B cell (primary cell): ENCODE results near the gene KANK2. TPM values are rescaled to one million over a fixed set of nuclear protein-coding genes. Genes with fewer than 3 reads are reported as not detected.

Experiments used
- ATAC-seq: fragments of 200-7000 bp; cut with Tn5 transposase; one replicate; pipeline ENCODE4 v1.10.0; 2021; ENCODE audit warnings: low read depth, mild to moderate bottlenecking, moderate number of reproducible peaks, moderate library complexity
- CTCF ChIA-PET: fragments of 350-600 bp; sonication (Branson Sonifier 250); formaldehyde crosslinking; loops from one replicate; lab custom pipeline; 2021; ENCODE audit warnings: antibody characterized with exemption, inconsistent platforms; lab: Charles Lee
- POLR2A ChIA-PET: fragments of 350-600 bp; sonication (Branson Sonifier 250); formaldehyde crosslinking; loops from one replicate; lab custom pipeline; 2021; ENCODE audit warnings: antibody characterized with exemption; lab: Charles Lee
- DNase-seq: peaks from one replicate; pipeline ENCODE4 v3.0.0; 2013
- H2AFZ ChIP-seq: 2 replicates; pipeline ENCODE4 v1.6.1; 2012; ENCODE audit warnings: mild to moderate bottlenecking, low read depth, low read length; ENCODE audit not compliant: insufficient read depth, poor library complexity, severe bottlenecking
- H3K27ac ChIP-seq, 2 donors: 1 replicate in 1 of 2; 2 replicates in 1 of 2; pipeline ENCODE4 v1.5.1; 2012 to 2013; ENCODE audit warnings: low read length in 2 of 2, mild to moderate bottlenecking in 2 of 2, moderate library complexity in 1 of 2
- H3K27me3 ChIP-seq, 4 experiments: fragments of 200-600 bp in 1 of 4; sonication (generic) in 1 of 4; replicated peaks in 1 of 4; 1 replicate in 2 of 4; 2 replicates in 2 of 4; pipeline versions ENCODE4 v1.6.1 to v1.7.0; 2013 to 2016; ENCODE audit warnings: low read length in 3 of 4, mild to moderate bottlenecking in 2 of 4, mixed read lengths in 1 of 4, moderate library complexity in 1 of 4; ENCODE audit not compliant: insufficient read depth in 4 of 4, control insufficient read depth in 3 of 4; ENCODE audit errors: control extremely low read depth in 1 of 4
- H3K36me3 ChIP-seq, 2 experiments: replicated peaks in 1 of 2; 1 replicate in 1 of 2; 2 replicates in 1 of 2; pipeline versions ENCODE4 v1.6.1 to v1.7.1; 2013; ENCODE audit warnings: low read length in 1 of 2; ENCODE audit not compliant: insufficient read depth in 2 of 2, control insufficient read depth in 1 of 2; ENCODE audit errors: control extremely low read depth in 1 of 2, extremely low read depth in 1 of 2
- H3K4me1 ChIP-seq, 2 donors: fragments of 200-600 bp in 1 of 2; sonication (generic) in 1 of 2; 1 replicate in 1 of 2; 2 replicates in 1 of 2; pipeline versions ENCODE4 v1.5.1 to v1.6.1; 2013 to 2017; ENCODE audit warnings: low read length in 2 of 2; ENCODE audit not compliant: control insufficient read depth in 2 of 2, insufficient read depth in 2 of 2
- H3K4me2 ChIP-seq: replicated peaks from 2 replicates; pipeline ENCODE3; 2012; ENCODE audit warnings: mild to moderate bottlenecking, low read depth, low read length; ENCODE audit not compliant: poor library complexity, severe bottlenecking
- H3K4me3 ChIP-seq, 5 experiments: fragments of 200-600 bp in 1 of 5; sonication (generic) in 1 of 5; 1 replicate in 3 of 5; 2 replicates in 2 of 5; pipeline versions ENCODE4 v1.5.1 to v1.7.0; 2011 to 2016; ENCODE audit warnings: low read length in 4 of 5, mild to moderate bottlenecking in 4 of 5, low read depth in 2 of 5, control low read depth in 1 of 5, moderate library complexity in 1 of 5; ENCODE audit not compliant: insufficient read depth in 1 of 5; ENCODE audit errors: control extremely low read depth in 1 of 5, extremely low read depth in 1 of 5
- H3K79me2 ChIP-seq: fragments of 200-600 bp; sonication (generic); one replicate; pipeline ENCODE4 v1.6.0; 2016; ENCODE audit warnings: low read length; ENCODE audit not compliant: control insufficient read depth, insufficient read depth
- H3K9ac ChIP-seq: fragments of 200-600 bp; sonication (generic); 2 replicates; pipeline ENCODE4 v1.6.1; 2017; ENCODE audit warnings: mild to moderate bottlenecking, low read length, moderate library complexity
- H3K9me3 ChIP-seq, 3 donors: one replicate each; pipeline versions ENCODE4 v1.6.1 to v1.7.1; 2013; ENCODE audit warnings: low read length in 2 of 3; ENCODE audit not compliant: control insufficient read depth in 2 of 3, insufficient read depth in 1 of 3; ENCODE audit errors: control extremely low read depth in 1 of 3
- H4K20me1 ChIP-seq: 2 replicates; pipeline ENCODE4 v1.6.0; 2012; ENCODE audit warnings: mild to moderate bottlenecking, low read length; ENCODE audit not compliant: insufficient read depth, control insufficient read depth, poor library complexity, severe bottlenecking
- H3K27ac Mint-ChIP-seq: one replicate; pipeline ENCODE4 v1.8.0; 2021; ENCODE audit warnings: mixed read lengths
- H3K27me3 Mint-ChIP-seq: one replicate; pipeline ENCODE4 v1.8.0; 2021; ENCODE audit warnings: mixed read lengths
- H3K4me1 Mint-ChIP-seq: one replicate; pipeline ENCODE4 v1.8.0; 2021; ENCODE audit warnings: mixed read lengths
- H3K4me3 Mint-ChIP-seq: one replicate; pipeline ENCODE4 v1.8.0; 2021; ENCODE audit warnings: mixed read lengths
- H3K9me3 Mint-ChIP-seq: one replicate; pipeline ENCODE4 v1.8.0; 2022; ENCODE audit warnings: mixed read lengths; ENCODE audit not compliant: insufficient read depth
- EZH2 ChIP-seq: IDR thresholded peaks from 2 replicates; pipeline ENCODE4 v1.6.1; 2012; ENCODE audit warnings: borderline replicate concordance, low read depth, mild to moderate bottlenecking, moderate library complexity, low read length; ENCODE audit not compliant: insufficient read depth, poor library complexity, severe bottlenecking
- WGBS: methylation state at CpG from one replicate; pipeline ENCODE4 v1.1.5; 2013; ENCODE audit warnings: missing lambda C conversion rate; ENCODE audit not compliant: insufficient coverage; 5-methylcytosine and 5-hydroxymethylcytosine counted together
- intact Hi-C: fragments of 100-400 bp; cut with micrococcal nuclease; formaldehyde crosslinking; loops from one replicate; pipeline ENCODE4 v1.10.0; 2022
- polyA plus RNA-seq: library from polyadenylated mRNA; depleted of rRNA; stranded (reverse); fragments of >200 nt; gene quantifications from 2 replicates; pipeline ENCODE4 v1.2.3, GENCODE V29; 2012
- total RNA-seq, 2 donors: library from RNA; stranded (reverse); fragments of 120-200 nt in 1 of 2; gene quantifications; 1 replicate in 1 of 2; 2 replicates in 1 of 2; pipeline versions ENCODE4 v1.2.3 to v1.2.4, GENCODE V29; 2013 to 2022
- TF ChIP-seq, protein P1 (sequence below): fragments of 200-600 bp; IDR thresholded peaks from one replicate; pipeline ENCODE4 v1.8.0; 2022; ENCODE audit warnings: antibody characterized with exemption, mild to moderate bottlenecking

Gene KANK2
- total and polyA plus RNA-seq, 2 donors (not counting 1 experiment from before 2014, with no cell fraction given) = 0.54 to 18.9 TPM

DNA sequence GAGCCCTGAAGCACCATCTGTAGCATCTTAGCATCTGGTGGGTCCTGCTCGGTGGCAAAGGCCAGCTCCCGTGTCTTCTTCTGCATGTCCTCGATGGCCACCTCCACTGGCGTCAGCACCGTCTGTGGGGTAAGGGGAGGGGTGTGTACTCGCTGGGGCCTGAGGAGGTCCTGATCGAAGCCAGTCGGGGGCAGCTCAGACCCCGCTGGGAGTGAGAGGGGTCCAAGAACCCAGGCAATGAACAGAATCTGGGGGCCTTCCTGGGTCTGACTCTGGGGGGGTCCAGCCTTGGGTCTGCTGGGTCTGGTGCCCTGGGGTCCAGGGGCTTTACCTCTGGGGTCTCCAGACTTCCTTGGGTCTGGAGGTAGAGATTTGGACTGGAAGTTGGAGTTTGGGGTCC is 3.6 kb upstream of the KANK2 start:
- no peak for DNase-seq
- Mint-ChIP-seq H3K9me3 (no peaks in the 10 kb centered on the region), H3K27ac (no peak overlapping the region), H3K4me3 (no peak overlapping the region), H3K4me1 (peaks cover 15% of the 10 kb centered on the region), H3K27me3 (peaks cover 9% of the 10 kb centered on the region)
- Histone ChIP-seq H3K4me1 (peaks cover 12 to 18% of the 10 kb centered on the region in 2 donors), H2AFZ (no peak overlapping the region), H3K27ac (no peak overlapping the region), H3K9ac (no peak overlapping the region), H3K4me3 (no peak overlapping the region), H3K27me3 (peaks cover 0 to 16% (median 4%) of the 10 kb centered on the region in 4 experiments), H3K4me2 (no peak overlapping the region), H3K9me3 (no peaks in the 10 kb centered on the region), H3K36me3 (no peaks in the 10 kb centered on the region), H4K20me1 (no peaks in the 10 kb centered on the region), H3K79me2 (no peaks in the 10 kb centered on the region)
- POLR2A ChIA-PET = no interaction called here
- intact Hi-C loops = loop anchor here (5.0 kb wide), 1 partner anchor 259 kb away; no protein-coding TSS in a partner anchor
- 96% methylated on average over 9 of the region's 9 CpGs for WGBS
- CTCF ChIA-PET = interaction anchor here (1.2 to 1.4 kb wide), 2 partner anchors 75 to 165 kb away, joined by 5 to 6 read pairs; no protein-coding TSS in a partner anchor
- ATAC-seq = no peak
- TF ChIP-seq, protein P1, sequence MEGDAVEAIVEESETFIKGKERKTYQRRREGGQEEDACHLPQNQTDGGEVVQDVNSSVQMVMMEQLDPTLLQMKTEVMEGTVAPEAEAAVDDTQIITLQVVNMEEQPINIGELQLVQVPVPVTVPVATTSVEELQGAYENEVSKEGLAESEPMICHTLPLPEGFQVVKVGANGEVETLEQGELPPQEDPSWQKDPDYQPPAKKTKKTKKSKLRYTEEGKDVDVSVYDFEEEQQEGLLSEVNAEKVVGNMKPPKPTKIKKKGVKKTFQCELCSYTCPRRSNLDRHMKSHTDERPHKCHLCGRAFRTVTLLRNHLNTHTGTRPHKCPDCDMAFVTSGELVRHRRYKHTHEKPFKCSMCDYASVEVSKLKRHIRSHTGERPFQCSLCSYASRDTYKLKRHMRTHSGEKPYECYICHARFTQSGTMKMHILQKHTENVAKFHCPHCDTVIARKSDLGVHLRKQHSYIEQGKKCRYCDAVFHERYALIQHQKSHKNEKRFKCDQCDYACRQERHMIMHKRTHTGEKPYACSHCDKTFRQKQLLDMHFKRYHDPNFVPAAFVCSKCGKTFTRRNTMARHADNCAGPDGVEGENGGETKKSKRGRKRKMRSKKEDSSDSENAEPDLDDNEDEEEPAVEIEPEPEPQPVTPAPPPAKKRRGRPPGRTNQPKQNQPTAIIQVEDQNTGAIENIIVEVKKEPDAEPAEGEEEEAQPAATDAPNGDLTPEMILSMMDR = no peak
- no peak for TF ChIP-seq EZH2

DNA sequence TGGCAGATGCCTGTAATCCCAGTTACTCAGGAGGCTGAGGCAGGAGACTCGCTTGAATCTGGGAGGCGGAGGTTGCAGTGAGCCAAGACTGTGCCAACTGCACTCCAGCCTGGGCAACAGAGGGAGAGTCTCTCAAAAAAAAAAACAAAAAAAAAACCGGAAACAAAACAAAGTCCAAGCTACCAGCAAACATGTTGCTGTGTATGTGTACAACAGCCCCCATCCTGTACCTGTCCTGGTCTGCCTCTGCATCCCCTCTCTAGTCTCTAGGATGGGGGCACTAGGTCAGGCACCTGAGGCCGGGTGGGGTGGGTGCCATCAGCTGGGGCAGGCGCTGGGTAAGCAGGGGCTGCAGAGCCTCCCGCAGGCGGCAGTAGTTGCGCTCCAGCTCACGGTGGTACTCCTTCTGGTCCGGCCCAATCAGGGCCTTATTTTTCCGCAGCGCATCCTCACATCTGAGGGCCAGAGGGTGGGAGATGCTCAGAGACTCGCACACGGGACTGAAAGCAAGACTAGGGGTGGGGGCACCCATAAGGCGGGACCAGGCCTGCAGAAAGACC is 2.8 kb upstream of the KANK2 start:
- H3K9me3 ChIP-seq = no peaks in the 10 kb centered on the region
- H4K20me1 ChIP-seq = no peaks in the 10 kb centered on the region
- 94% methylated on average over 14 of the region's 15 CpGs for WGBS
- H3K27me3 Mint-ChIP-seq = peaks cover 14% of the 10 kb centered on the region
- no peak overlapping the region for H3K27ac ChIP-seq
- H3K9ac ChIP-seq = no peak overlapping the region
- no peak overlapping the region for H3K4me2 ChIP-seq
- no peaks in the 10 kb centered on the region for H3K79me2 ChIP-seq
- H3K9me3 Mint-ChIP-seq = no peaks in the 10 kb centered on the region
- intact Hi-C loops = loop anchor here (5.0 kb wide), 1 partner anchor 258 kb away; no protein-coding TSS in a partner anchor
- H3K4me1 ChIP-seq = peaks cover 16 to 17% of the 10 kb centered on the region in 2 donors
- H3K27ac Mint-ChIP-seq = no peak overlapping the region
- TF ChIP-seq EZH2 = no peak
- TF ChIP-seq, protein P1 = no peak
- H3K4me3 Mint-ChIP-seq = no peak overlapping the region
- ATAC-seq (no peak), DNase-seq (no peak)
- peaks cover 0 to 23% (median 6%) of the 10 kb centered on the region in 4 experiments for H3K27me3 ChIP-seq
- no peak overlapping the region for H3K4me3 ChIP-seq
- H3K36me3 ChIP-seq = no peaks in the 10 kb centered on the region
- ChIA-PET CTCF (interaction anchor here (1.2 to 1.4 kb wide), 2 partner anchors 74 to 164 kb away, joined by 5 to 6 read pairs; no protein-coding TSS in a partner anchor), POLR2A (no interaction called here)
- peaks cover 15% of the 10 kb centered on the region for H3K4me1 Mint-ChIP-seq
- H2AFZ ChIP-seq = no peak overlapping the region
